IMR-90 (cell line): ENCODE measurements around the gene MEGF8. TPM values are rescaled to one million over a fixed set of nuclear protein-coding genes. Genes with fewer than 3 reads are reported as not detected.

Source experiments
- ATAC-seq: fragments of 200-7000 bp; cut with Tn5 transposase; 2 replicates; pipeline ENCODE4 v1.9.1; 2020; ENCODE audit warnings: low read depth, mild to moderate bottlenecking, moderate library complexity
- BruUV-seq: library from RNA; stranded (reverse); fragments of 400-500 nt; replicated peaks from 2 replicates; lab custom pipeline; 2021; lab: Mats Ljungman, UMichigan
- CTCF ChIA-PET: fragments of 300-600 bp; formaldehyde crosslinking; extraction: SDS; loops from one replicate; lab custom pipeline; 2021; ENCODE audit warnings: antibody characterized with exemption; lab: Yijun Ruan, JAX
- POLR2A ChIA-PET: fragments of 300-600 bp; sonication (Branson Sonifier 250); formaldehyde crosslinking; loops from one replicate; lab custom pipeline; 2022; ENCODE audit warnings: antibody characterized with exemption; ENCODE audit not compliant: unreplicated experiment; lab: Charles Lee
- DNase-seq: peaks from one replicate; pipeline ENCODE4 v3.0.0; 2013
- H2AFZ ChIP-seq: replicated peaks from 2 replicates; pipeline ENCODE3; 2013; ENCODE audit warnings: low read length, mild to moderate bottlenecking; ENCODE audit not compliant: poor library complexity
- H2AK5ac ChIP-seq: 2 replicates; pipeline ENCODE4 v1.6.1; 2013; ENCODE audit warnings: low read depth, low read length, inconsistent platforms
- H2AK9ac ChIP-seq: replicated peaks from 2 replicates; pipeline ENCODE3; 2013; ENCODE audit warnings: mild to moderate bottlenecking, low read depth, low read length, moderate library complexity; ENCODE audit not compliant: poor library complexity
- H2BK120ac ChIP-seq: 2 replicates; pipeline ENCODE4 v1.6.1; 2013; ENCODE audit warnings: low read depth, low read length, inconsistent platforms
- H2BK15ac ChIP-seq: 3 replicates; pipeline ENCODE4 v1.6.1; 2013; ENCODE audit warnings: low read depth, low read length, inconsistent platforms
- H2BK20ac ChIP-seq: 2 replicates; pipeline ENCODE4 v1.6.1; 2013; ENCODE audit warnings: low read depth, mild to moderate bottlenecking, inconsistent platforms, low read length, moderate library complexity
- H2BK5ac ChIP-seq: 2 replicates; pipeline ENCODE4 v1.6.1; 2013; ENCODE audit warnings: mild to moderate bottlenecking, low read depth, low read length, inconsistent platforms; ENCODE audit not compliant: poor library complexity, severe bottlenecking
- H3K14ac ChIP-seq: replicated peaks from 2 replicates; pipeline ENCODE4 v1.6.1; 2013; ENCODE audit warnings: low read depth, low read length, inconsistent platforms
- H3K18ac ChIP-seq: 2 replicates; pipeline ENCODE4 v1.6.1; 2013; ENCODE audit warnings: low read depth, low read length, control low read depth
- H3K23ac ChIP-seq: 2 replicates; pipeline ENCODE4 v1.6.1; 2013; ENCODE audit warnings: low read depth, low read length, inconsistent platforms
- H3K27ac ChIP-seq: 2 replicates; pipeline ENCODE4 v1.5.1; 2013; ENCODE audit warnings: mild to moderate bottlenecking, control low read depth, low read length; ENCODE audit not compliant: insufficient read depth
- H3K27me3 ChIP-seq: 2 replicates; pipeline ENCODE4 v1.6.1; 2013; ENCODE audit warnings: low read length; ENCODE audit not compliant: control insufficient read depth, insufficient read depth
- H3K36me3 ChIP-seq: 2 replicates; pipeline ENCODE4 v1.6.1; 2013; ENCODE audit warnings: low read length, mixed read lengths; ENCODE audit not compliant: control insufficient read depth, insufficient read depth
- H3K4ac ChIP-seq: 2 replicates; pipeline ENCODE4 v1.6.1; 2013; ENCODE audit warnings: low read depth, low read length, inconsistent platforms
- H3K4me1 ChIP-seq: 2 replicates; pipeline ENCODE4 v1.6.1; 2013; ENCODE audit warnings: low read length, mixed read lengths; ENCODE audit not compliant: control insufficient read depth, insufficient read depth
- H3K4me2 ChIP-seq: 2 replicates; pipeline ENCODE4 v1.6.1; 2013; ENCODE audit warnings: low read depth, mild to moderate bottlenecking, control low read depth, low read length, moderate library complexity
- H3K4me3 ChIP-seq: 2 replicates; pipeline ENCODE4 v1.5.1; 2013; ENCODE audit warnings: low read depth, mild to moderate bottlenecking, control low read depth, low read length, moderate library complexity; ENCODE audit not compliant: insufficient read depth
- H3K56ac ChIP-seq: 2 replicates; pipeline ENCODE4 v1.6.1; 2013; ENCODE audit warnings: low read length, inconsistent platforms; ENCODE audit not compliant: insufficient read depth; ENCODE audit errors: extremely low read depth
- H3K79me1 ChIP-seq, 2 experiments: 2 replicates each; pipeline ENCODE4 v1.6.1; 2013; ENCODE audit warnings: low read length in 2 of 2, inconsistent platforms in 1 of 2, low read depth in 1 of 2
- H3K9ac ChIP-seq: 2 replicates; pipeline ENCODE4 v1.6.1; 2013; ENCODE audit warnings: low read depth, low read length, control low read depth
- H3K9me1 ChIP-seq: 2 replicates; pipeline ENCODE4 v1.6.1; 2013; ENCODE audit warnings: low read length, inconsistent platforms; ENCODE audit not compliant: insufficient read depth
- H3K9me3 ChIP-seq: 2 replicates; pipeline ENCODE4 v1.6.1; 2013; ENCODE audit warnings: low read length; ENCODE audit not compliant: control insufficient read depth, insufficient read depth
- H4K20me1 ChIP-seq: 2 replicates; pipeline ENCODE4 v1.6.1; 2013; ENCODE audit warnings: low read length, inconsistent platforms; ENCODE audit not compliant: insufficient read depth
- H4K5ac ChIP-seq: 2 replicates; pipeline ENCODE4 v1.6.1; 2013; ENCODE audit warnings: mild to moderate bottlenecking, low read depth, low read length, control low read depth
- H4K8ac ChIP-seq, 2 experiments: 2 replicates each; pipeline ENCODE4 v1.6.1; 2013; ENCODE audit warnings: low read depth in 2 of 2, low read length in 2 of 2, control low read depth in 1 of 2, inconsistent platforms in 1 of 2
- H4K91ac ChIP-seq: 2 replicates; pipeline ENCODE4 v1.6.1; 2013; ENCODE audit warnings: low read depth, low read length, inconsistent platforms; ENCODE audit not compliant: insufficient read depth
- MAFK ChIP-seq: IDR thresholded peaks from 2 replicates; pipeline ENCODE4 v1.6.1; 2012; ENCODE audit warnings: low read depth, low read length, improper control_type of control experiment
- NFE2L2 ChIP-seq: fragments of 150-350 bp; IDR thresholded peaks from 2 replicates; pipeline ENCODE4 v1.6.1; 2016; ENCODE audit warnings: low read depth, mild to moderate bottlenecking, low read length
- POLR2A ChIP-seq: IDR thresholded peaks from 2 replicates; pipeline ENCODE4 v1.6.1; 2012; ENCODE audit warnings: mild to moderate bottlenecking, low read depth, low read length
- RCOR1 ChIP-seq: IDR thresholded peaks from 2 replicates; pipeline ENCODE4 v1.6.1; 2012; ENCODE audit warnings: mild to moderate bottlenecking, low read length, improper control_type of control experiment; ENCODE audit not compliant: insufficient replicate concordance
- WGBS, 2 experiments: methylation state at CpG; one replicate each; pipeline versions ENCODE4 v1.1.5 to v1.1.7; 2013; ENCODE audit warnings: missing lambda C conversion rate in 2 of 2; ENCODE audit not compliant: insufficient read length in 1 of 2; ENCODE audit errors: extremely low coverage in 2 of 2; 5-methylcytosine and 5-hydroxymethylcytosine counted together
- dilution Hi-C: fragments of 300-500 bp; cut with HindIII; formaldehyde crosslinking; loops from one replicate; pipeline ENCODE4 v1.14.3; 2018; ENCODE audit warnings: low sequenced_read_pairs; ENCODE audit not compliant: unreplicated experiment
- in situ Hi-C: fragments of 300-500 bp; cut with MboI; formaldehyde crosslinking; loops from 3 replicates; pipeline ENCODE4 v1.14.3; 2019; ENCODE audit warnings: low sequenced_read_pairs, inconsistent platforms, mixed read lengths
- intact Hi-C: fragments of 100-400 bp; cut with micrococcal nuclease; formaldehyde crosslinking; loops from 2 replicates; pipeline ENCODE4 v1.10.0; 2022
- polyA plus RNA-seq, 3 experiments: library from polyadenylated mRNA; depleted of rRNA; stranded (reverse); fragments of >200 nt; gene quantifications; 2 replicates each; pipeline ENCODE4 v1.2.3, GENCODE V29; 2012; ENCODE audit warnings: low replicate concordance in 1 of 3
- total RNA-seq: library from RNA; depleted of rRNA; stranded (reverse); fragments of >200 nt; gene quantifications from 2 replicates; pipeline ENCODE4 v1.2.3, GENCODE V29; 2012

Gene MEGF8
- total and polyA plus RNA-seq, 2 of the 4 experiments (the other 2 are of a cell fraction): 2.3 to 12.5 TPM

GRCh38 chr19:42316223-42317211 is 8.9 kb upstream of the MEGF8 start (continued):
- TF ChIP-seq RCOR1 (no peak), NFE2L2 (no peak)

- H4K91ac ChIP-seq: no peak overlapping the region
- no peak overlapping the region for H3K4ac ChIP-seq
- H3K18ac ChIP-seq: no peak overlapping the region
- no peaks in the 10 kb centered on the region for H3K79me1 ChIP-seq
- no peak overlapping the region for H2BK120ac ChIP-seq
- H2AFZ ChIP-seq: no peak overlapping the region
- BruUV-seq: no TSS peak
- intact Hi-C loops (no loop called here), dilution Hi-C loops (no loop called here), in situ Hi-C loops (no loop called here)
- no peak for DNase-seq
- no peak overlapping the region for H3K23ac ChIP-seq
- no peak for TF ChIP-seq POLR2A
- TF ChIP-seq MAFK: no peak
- H3K9ac ChIP-seq: no peak overlapping the region
- no peak overlapping the region for H3K56ac ChIP-seq
- CTCF ChIA-PET: no interaction called here
- no peak overlapping the region for H2BK5ac ChIP-seq
- H3K27ac ChIP-seq: no peak overlapping the region
- no peak overlapping the region for H4K8ac ChIP-seq
- H2BK15ac ChIP-seq: no peak overlapping the region
- H3K9me1 ChIP-seq: peaks cover 10% of the 10 kb centered on the region; the same call in 1 of the 2 replicates
- no peak overlapping the region for H2AK5ac ChIP-seq
- ATAC-seq: no peak
- WGBS, 2 experiments: 87% methylated on average over 6 of the region's 13 CpGs; no CpG with 5 or more reads in 1 of the 2 experiments
- H3K36me3 ChIP-seq: no peaks in the 10 kb centered on the region
- POLR2A ChIA-PET: no interaction called here
- H3K14ac ChIP-seq: no peak overlapping the region
- no peaks in the 10 kb centered on the region; the same call in 1 of the 2 replicates for H4K20me1 ChIP-seq
- H4K5ac ChIP-seq: no peak overlapping the region
- H3K27me3 ChIP-seq: peaks cover 26% of the 10 kb centered on the region
- no peak overlapping the region for H3K4me2 ChIP-seq
- H2BK20ac ChIP-seq: no peak overlapping the region
- peaks cover 3% of the 10 kb centered on the region for H3K4me1 ChIP-seq
- H3K4me3 ChIP-seq: no peak overlapping the region
- H2AK9ac ChIP-seq: no peak overlapping the region
- no peaks in the 10 kb centered on the region for H3K9me3 ChIP-seq
Measured at GRCh38 chr19:42317535-42317934, 7.9 kb upstream of the MEGF8 start.
